LHCN-M2 (cell line): ENCODE results near the gene PHLDB1. TPM values are rescaled to one million over a fixed set of nuclear protein-coding genes. Genes with fewer than 3 reads are reported as not detected.
"Not testable (repeated sequence)": the region's sequence is repeated elsewhere in the genome, so short reads cannot be mapped to it uniquely, and the experiment has no call there.

Experiments
- DNase-seq: peaks from one replicate; pipeline ENCODE4 v3.0.0-alpha.2; 2012; ENCODE audit warnings: low read depth
- total RNA-seq: library from RNA; depleted of rRNA; stranded (reverse); fragments of >200 nt; gene quantifications from 2 replicates; pipeline ENCODE4 v1.2.3, GENCODE V29; 2014

PHLDB1 gene
- total RNA-seq, 1 experiment from 2014 or later: 79.0 TPM

DNA sequence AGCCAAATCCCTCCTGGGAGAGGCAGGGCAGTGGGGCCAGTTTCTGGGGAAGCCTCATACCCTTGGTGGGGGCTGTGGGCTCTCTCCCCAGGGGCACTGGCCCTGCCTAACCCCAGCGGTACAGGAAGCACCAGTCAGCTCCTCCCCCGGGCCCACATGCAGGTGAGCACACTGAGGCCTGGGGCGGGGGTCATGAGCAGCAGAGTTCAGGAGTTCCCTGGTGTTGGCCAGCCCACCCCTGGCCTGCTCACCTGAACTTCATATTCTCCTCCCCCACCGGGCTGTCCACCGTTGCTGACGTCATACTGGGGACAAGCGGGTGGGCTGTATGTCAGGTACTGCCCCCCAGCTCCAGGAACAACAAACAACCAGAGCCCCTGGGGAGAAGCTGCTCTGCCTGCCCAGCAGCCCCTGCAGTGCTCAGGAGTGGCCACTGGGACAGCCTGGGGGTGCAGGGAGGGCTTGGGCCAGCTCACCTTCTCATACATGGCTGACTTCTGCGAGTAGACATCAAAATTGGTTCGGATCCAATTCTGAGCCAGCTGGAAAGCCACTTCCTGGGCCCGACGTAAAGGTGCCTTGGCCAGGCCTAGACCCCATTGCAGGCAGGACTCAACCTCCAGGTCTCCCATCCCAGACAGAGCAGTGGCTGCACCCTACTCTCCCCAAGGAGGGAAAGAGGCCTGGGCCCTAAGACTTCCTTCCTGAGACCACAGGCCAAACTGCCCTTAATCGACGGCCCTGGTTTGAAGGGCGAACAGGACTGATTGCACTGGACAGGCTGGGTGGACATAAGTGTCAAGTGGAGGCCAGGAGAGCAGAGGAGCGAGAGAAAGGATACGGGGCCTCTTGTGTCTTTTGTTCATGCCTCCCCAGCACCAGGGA lies 51.3 kb downstream of the PHLDB1 start:
- DNase-seq: no peak

DNA sequence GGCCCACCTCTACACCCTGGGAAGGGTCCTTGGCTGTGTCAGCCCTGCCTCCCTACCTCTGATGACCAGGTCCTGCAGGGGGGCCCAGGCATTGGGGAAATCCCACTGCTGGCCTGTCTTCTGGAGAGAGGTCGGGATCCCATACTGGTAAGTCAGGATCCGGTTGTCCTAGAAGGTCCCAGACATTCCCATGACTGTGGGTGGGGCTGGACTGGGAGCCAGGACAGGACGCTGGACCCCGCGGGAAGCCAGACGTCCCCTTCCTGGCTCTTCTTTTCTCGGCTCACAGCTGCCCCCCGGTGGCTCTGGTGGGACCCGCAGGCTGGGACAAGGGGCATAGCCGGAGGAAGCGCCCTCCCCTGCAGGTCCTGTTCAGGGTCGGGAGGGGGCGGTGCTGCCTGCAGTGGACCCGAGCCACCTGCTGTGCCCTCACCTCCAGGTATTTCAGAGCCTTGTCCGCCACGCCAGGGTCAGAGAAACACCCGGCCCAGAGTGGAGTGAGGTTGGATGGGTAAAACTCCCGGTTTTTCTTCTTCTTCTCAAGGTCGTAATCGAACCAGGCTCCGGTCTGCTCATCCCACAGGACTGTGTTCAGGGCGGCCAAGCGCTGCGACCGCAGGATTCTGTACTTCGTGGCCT lies 52.0 kb downstream of the PHLDB1 start:
- DNase-seq: peak; percentile 78

DNA sequence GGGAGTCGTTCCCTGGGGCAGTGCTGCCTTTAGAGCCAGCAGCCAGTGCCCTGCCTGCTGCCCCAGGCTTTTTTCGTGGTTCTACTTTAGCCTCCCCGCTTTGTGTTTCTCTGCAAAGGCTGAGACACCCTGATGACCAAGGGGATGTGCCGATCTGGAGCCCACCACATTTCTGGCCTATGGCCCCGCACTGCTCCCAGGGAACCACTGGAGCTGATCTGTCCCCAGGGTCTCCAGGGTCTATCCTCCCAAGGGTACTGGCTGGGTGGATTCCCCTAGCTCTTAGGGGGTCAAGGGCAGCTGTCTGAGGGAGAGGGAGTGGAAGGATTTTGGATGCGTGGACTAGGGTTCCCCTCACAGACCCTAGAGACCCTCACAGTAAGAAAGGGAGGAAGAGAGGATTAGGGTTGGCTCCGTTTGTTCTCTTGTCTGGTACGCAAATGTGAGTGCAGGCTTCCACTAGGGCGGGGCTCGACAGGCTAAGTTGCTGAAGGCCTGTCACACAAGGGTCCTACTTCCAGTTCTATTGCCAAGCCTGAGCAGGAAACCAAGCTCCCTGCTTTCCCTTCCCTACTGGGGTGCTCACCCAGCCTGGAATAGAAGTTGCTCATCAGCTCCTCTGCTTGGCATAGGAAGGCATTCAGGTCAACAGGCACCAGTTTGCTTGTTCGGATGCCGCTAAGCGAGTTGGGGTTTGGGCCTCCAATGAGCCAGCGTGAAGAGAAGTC lies 52.7 kb downstream of the PHLDB1 start:
- DNase-seq: no peak

DNA sequence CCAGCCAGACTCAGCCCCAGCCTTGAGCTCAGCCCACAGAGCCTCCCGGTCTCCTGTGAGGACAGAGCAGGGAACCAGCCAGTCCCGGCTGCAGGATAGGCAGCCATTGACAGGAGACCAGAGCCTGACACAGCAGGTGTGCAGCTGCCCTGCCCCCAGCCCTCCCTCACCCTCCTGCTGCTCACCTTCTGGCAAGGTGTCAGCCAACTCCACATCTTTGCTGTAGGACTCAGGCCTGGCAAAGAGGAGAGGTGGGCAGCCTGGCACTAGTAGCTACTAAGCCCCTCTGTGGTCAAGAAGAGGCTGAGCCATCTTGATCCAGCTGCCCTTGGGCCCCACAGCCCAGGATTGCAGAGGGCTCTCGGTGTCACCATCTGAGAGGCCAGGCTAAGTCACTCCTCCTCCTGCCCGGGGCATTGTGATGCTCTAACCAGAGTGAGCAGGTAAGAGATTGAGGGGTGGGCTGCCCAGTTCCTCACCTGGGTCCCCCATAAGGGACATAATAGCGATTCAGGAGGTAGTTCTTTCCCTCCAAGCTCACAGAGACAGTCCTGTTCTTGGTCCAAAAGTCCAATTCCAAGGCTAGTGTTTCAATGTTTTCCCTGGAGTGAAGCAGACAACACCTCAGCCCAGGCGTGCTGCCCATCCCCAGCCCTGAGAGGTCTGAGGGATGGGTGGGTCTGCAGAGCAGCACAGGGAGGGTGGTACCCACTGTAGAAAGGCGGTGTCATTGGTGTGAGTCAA lies 53.4 kb downstream of the PHLDB1 start:
- no peak for DNase-seq

DNA sequence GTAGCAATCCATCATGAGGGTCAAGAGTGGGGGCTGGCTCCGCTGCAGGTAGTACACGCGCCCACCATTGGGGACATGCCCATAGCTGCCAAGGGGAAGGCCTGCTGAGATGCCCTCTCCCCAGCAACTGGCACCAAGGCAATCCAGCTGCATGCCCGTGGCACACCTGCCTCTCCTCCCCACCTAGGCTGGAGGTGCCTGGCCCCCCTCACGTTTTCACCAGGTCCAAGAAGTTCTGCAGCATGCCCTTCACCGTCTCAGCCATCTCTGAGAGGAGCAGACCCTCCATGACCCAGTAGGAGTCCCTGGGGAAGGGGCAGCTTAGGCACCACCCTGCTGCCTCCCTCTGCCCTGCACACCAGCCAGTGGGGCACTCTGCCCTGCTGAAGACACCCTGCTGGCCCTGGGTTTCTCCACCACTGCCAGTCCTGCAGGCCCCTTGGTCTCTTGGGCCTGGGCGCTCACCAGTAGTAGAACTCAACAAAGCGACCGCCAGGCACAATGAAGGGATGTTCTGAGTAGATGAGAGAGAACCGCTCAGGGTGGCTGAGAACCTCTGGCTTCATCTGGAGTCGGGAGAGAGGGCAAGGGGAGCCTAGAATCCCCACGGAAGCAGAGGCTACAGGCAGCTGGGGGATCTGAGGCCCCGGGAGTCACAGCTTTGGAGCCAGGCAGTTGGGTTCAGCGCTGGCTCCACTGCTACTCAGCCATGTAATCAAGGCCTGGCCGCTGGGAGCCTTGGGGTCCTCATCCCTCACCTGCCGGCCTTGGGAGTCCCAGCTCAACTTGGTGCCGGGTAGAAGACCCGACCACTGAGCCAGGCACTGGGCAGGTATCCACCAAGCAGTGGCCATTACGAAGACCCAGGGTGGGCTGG lies 54.2 kb downstream of the PHLDB1 start:
- no peak for DNase-seq

DNA sequence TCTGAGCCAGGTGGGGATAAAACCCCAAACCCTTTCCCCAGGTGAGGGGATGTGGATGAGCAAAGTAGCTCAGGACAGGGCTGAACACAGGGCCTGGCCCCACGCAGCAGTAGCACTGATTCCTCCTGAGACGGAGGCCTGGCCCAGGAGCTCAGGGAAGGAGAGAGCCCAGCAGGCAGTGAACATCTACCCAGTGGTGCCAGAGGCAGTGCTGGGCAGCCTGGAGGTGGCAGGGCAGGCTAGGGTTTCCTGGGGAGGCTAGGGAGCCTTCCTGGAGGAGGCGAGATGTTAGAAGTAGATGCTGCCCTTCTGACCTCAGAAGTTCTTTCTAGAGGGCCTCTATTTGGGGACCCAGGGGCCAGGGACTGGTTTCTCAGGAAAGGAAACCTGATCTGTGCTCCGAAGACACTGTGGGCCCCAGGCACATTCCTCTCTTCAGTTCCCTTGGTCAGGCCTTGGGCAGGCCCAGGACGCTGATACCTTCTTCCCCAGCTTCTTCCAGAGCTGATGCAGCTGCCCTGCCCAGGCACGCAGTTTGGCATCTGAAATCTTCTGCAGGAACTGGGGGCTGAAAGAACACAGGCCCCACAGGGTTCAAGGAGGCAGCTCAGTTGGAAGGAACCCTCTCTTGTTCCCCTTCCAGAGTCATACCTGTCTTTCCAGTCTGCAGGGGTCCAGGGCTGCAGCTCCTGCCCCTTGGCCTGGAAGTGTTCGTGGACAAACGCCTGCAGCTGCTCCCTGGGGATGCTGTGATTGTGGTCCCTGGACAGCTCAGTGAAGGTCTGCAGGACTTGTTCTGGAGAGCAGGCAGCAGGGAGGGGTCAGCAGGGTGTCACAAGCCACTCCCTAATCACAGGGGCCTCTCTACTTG lies 55.2 kb downstream of the PHLDB1 start:
- DNase-seq: no peak

DNA sequence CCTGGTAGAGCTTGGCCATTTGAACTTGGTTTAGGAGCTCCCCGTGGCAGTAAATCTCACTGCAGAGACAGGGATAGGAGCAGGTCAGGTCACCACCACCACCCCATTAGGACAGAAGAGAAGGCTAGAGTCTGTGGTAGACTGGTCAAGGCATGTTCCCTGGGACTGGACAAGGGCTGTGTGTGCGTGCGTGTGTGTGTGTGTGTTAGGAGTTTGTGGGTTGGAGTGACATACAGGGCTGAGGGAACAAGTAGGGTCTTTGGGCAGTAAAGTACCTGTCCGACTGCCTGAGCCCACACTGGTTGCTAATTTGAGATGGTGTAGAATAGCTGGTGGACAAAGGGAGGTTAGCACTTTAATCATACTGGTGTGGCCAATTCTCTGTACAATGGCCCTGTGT lies 56.0 kb downstream of the PHLDB1 start:
- DNase-seq: no peak

DNA sequence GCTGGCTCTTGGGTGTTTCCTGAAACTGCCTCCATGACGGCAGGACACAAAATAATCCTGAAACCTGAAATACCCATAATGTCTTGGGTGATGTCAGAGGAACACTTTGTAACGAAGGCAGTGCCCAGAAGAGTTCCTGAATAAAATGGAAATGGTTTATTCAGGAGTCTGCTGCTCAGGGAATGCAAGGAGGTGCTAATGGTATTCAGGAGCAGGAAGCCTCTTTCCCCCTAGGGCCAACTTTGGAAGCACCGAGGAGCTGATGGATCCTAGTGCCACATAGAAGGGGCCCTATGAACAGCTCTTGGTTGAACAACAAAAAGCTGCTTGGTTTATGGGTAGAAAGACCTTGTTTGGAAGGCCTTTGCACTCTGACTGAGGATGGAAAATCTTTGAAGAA lies 56.5 kb downstream of the PHLDB1 start:
- DNase-seq: no peak

DNA sequence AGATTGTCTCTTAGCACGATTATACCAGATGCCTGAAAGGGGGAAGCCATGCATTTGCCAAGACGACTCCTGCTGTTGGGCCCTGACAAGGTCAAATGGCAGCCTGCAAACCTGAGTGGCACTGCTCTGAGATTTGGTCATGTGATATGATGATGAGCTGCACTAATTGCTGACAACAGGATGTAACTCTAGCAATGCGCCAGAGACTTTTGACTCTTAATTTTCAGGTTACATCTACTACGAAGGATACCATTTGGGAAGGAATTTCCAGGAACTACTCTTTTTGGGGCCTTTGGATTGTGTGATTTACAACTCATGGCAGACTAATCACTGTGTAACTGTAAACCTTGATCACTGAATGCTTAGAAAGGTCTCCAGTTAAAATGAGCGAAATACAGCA lies 59.0 kb downstream of the PHLDB1 start:
- no peak for DNase-seq

DNA sequence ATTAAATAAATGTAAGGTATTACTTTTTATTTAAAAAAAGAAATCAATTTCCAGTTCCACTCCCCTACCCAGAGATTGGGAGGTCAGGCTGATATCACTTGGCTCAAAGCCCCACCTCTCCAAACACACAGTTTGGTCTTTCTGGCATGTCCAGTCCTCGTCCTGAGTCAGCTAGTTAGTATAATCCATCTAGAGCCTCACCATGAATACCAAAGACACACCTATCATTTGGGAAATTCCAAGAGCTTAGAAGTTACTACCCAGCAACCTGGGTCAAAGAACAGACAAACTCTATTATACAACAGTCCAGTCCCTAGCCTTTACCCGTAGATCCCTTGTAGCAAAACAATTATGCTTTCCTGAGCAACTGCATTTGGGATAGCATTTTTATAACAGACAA lies 62.6 kb downstream of the PHLDB1 start:
- no peak for DNase-seq

DNA sequence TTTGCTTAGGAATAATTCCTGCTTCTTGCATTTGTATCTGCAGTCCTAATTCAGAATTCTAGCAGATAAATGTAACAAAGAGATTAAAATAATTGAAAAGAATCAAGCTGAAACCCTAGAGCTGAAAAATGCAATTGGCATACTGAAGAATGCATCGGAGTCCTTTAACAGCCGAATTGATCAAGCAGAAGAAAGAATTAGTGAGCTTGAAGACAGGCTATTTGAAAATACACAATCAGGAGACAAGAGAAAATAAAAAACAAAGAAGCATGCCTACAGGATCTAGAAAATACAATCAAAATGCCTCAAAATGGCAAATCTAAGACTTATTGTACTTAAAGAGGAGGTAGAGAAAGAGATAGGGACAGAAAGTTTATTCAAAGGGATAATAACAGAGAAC lies 63.8 kb downstream of the PHLDB1 start:
- no peak for DNase-seq

DNA sequence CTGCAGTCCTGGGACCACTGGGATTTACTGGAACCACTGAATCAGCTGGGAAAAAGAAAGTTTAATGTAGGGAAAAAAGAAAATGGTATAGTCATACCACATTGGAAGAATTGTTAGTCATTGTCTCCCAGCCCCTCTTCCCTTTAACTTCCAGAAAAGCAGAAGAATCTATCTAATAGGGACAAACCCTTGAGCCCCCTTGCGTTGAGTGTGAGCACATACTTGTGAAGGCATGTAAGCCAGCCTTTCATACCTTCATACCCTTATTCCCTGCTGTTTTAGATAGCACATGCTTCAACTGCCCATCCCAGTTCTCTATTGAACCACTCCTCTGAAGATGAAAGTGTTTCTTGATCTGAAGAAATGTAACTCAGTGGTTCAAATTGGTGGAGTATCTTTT lies 65.4 kb downstream of the PHLDB1 start:
- DNase-seq: no peak

DNA sequence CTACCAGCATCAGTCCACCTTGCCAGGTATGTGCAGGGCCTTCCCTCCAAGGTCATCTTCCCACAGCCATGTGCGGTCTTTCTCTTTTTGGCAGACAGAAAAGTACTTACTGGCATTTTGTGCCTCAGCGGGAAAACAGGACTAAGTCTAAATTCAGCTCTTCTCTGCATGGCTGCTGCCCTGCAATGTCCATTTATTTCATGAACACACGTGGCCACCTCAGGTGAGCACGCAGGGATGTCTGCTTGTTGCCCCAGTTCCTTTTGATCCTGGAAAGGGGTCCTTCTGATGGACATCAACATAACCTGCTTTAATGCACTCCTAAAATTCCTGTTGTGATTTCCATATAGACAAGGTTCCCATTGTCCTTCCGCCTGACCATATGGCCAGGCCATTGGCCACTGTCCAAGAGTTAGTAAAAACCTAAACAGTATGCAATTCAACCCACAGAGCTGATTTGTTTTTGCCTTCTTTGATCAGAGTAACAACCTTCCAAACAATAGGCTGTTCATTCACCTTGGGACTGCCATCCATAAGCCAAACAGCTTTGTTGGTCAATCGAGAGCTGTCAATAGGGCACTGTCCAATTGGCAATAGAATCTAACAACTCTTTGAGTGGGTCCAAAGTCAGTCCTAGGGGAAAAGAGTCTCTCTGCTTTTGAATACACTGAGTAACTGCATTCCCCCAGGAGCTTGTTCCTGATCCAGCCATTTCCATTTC lies 66.1 kb downstream of the PHLDB1 start:
- no peak for DNase-seq

DNA sequence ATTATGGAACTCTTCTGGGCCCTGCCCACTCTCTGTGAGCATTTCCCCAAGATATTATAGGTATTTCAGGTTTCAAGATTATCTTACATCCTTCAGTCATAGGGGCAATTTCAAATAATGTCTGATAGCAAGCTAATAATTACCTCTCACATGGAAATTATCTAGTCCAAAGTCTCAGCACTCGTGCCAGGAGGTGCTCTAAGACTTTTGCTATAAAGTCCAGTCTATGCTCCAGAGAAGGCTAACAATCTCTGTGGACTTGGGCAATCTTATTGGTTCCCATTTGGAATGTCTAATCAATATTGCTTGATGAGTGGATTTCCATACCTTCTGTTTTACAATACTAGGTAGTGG lies 66.6 kb downstream of the PHLDB1 start:
- DNase-seq: no peak

DNA sequence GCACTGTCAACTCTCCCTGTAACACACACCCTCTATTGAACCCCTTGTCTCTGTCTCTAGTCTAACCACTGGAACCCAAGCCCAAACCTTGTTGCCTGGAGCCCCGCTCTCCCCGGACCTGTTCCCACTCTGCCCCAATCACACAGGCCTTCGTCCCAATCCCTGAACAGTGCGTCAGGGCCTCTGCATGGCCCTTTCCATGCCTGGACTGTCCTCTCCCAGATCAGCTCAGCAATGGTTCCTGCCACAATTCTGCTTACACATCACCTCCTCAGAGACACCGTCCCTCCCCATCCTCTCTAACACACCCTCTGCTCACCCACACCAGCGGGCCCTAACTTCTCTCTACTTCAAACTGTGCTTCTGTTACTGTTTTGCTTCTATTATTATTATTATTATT lies 70.6 kb downstream of the PHLDB1 start:
- no peak for DNase-seq

DNA sequence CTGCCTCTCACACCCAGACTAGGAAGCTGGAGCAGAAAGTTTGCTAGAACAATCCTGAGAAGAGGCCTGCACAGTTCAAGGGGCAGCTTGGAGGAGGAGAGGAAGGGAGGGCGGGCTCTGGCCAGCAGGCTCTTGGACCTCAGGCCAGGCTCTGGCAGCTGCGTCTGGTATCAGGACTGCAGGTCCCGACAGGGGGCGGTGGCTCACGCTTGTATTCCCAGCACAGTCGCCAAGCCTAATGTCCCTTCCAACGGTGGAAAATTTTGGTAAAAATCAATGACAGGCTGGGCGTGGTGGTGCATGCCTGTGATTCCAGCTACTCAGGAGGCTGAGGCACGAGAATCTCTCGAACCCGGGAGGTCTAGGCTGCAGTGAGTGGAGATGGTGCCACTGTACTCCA lies 71.5 kb downstream of the PHLDB1 start:
- not testable (repeated sequence) for DNase-seq

DNA sequence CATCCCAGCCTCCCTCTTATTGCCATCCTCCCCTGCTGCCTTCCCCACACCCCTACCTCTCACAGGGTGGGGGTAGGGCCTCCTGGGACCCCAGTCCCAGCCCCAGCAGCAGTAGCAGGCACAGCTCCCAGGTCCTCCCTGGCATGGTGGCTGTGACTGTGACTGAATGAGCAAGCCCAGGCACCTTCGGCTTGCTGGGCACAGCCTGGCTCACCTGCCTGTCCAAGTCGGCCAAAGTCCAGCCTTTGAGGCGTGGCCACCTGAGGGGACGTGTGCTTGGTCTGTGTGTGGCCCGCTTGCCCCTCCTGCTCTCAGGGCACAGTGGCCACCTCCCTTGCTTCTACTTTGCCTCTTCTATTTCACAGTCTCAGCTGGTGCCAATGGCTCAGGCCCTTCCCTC lies 72.1 kb downstream of the PHLDB1 start, which contains the start of gene TREH:
Gene TREH (minus strand): TSS at position 168 of the 400 bp plus-strand sequence. CDS start 23 bp downstream, at position 145.
- DNase-seq: no peak

DNA sequence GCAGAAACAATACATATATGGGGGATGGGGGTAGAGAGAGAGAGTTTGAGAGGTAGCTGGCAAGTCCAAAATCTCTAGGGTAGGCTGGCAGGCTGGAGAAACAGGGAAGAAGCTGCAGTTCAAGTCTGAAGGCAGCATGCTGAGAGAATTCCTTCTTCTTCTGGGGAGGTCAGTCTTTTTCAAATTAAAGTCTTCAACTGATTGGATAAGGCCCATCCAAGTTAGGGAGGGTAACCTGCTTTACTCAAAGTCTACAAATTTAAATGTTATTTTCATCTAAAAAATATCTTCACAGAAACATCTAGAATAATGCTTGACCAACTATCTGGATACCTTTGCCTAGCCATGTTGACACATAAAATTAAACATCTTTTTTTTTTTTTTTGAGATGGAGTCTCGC lies 75.0 kb downstream of the PHLDB1 start:
- DNase-seq: no peak

DNA sequence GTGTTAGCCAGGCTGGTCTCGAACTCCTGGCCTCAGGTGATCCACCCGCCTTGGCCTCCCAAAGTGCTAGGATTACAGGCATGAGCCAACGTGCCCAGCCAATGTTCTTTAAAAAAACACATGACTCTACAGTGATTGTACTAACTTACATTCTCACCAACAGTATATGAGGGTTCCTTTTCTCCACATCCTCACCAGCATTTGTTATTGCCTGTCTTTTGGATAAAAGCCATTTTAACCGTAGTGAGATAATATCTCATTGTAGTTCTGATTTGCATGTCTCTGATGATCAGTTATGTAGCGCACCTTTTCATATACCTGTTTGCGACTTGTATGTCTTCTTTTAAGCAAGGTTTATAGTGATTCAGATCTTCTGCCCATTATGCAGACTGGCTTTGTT lies 75.5 kb downstream of the PHLDB1 start:
- not testable (repeated sequence) for DNase-seq
